ENCODE measurements around the gene FKBP1A. TPM values are rescaled to one million over a fixed set of nuclear protein-coding genes. Genes with fewer than 3 reads are reported as not detected.

The FKBP1A gene
- total RNA-seq, 1 donor from 2014 or later = 952 TPM

GRCh38 chr20:1368448-1369199 lies 24.2 kb downstream of the FKBP1A start:
- Mint-ChIP-seq H3K9me3 (ENCODE audit: unreplicated experiment) (no peaks in the 10 kb centered on the region), H3K4me3 (ENCODE audit: unreplicated experiment) (peak overlapping the region; percentile 66), H3K4me1 (ENCODE audit: unreplicated experiment) (peaks cover 53% of the 10 kb centered on the region), H3K27ac (ENCODE audit: unreplicated experiment) (peak overlapping the region; percentile 55), H3K27me3 (ENCODE audit: unreplicated experiment) (peaks cover under 1% of the 10 kb centered on the region), H3K36me3 (ENCODE audit: low read depth, unreplicated experiment) (peaks cover 60% of the 10 kb centered on the region)
- no peak for DNase-seq (ENCODE audit: low spot score)
- TF ChIP-seq CTCF (IDR thresholded peaks at IDR 0.05; ENCODE audit: unreplicated experiment) = no peak

- no peak for DNase-seq (ENCODE audit: low spot score)
- peak overlapping the region; percentile 52 for H3K4me3 Mint-ChIP-seq (ENCODE audit: unreplicated experiment)
- H3K9me3 Mint-ChIP-seq (ENCODE audit: unreplicated experiment) = no peaks in the 10 kb centered on the region
- TF ChIP-seq CTCF (IDR thresholded peaks at IDR 0.05; ENCODE audit: unreplicated experiment) = no peak
- H3K27ac Mint-ChIP-seq (ENCODE audit: unreplicated experiment) = peak overlapping the region; percentile 55
- H3K36me3 Mint-ChIP-seq (ENCODE audit: low read depth, unreplicated experiment) = peaks cover 62% of the 10 kb centered on the region
- H3K4me1 Mint-ChIP-seq (ENCODE audit: unreplicated experiment) = peaks cover 44% of the 10 kb centered on the region
- H3K27me3 Mint-ChIP-seq (ENCODE audit: unreplicated experiment) = peaks cover 2% of the 10 kb centered on the region
Measured at GRCh38 chr20:1367479-1367878, 25.4 kb downstream of the FKBP1A start.

DNA sequence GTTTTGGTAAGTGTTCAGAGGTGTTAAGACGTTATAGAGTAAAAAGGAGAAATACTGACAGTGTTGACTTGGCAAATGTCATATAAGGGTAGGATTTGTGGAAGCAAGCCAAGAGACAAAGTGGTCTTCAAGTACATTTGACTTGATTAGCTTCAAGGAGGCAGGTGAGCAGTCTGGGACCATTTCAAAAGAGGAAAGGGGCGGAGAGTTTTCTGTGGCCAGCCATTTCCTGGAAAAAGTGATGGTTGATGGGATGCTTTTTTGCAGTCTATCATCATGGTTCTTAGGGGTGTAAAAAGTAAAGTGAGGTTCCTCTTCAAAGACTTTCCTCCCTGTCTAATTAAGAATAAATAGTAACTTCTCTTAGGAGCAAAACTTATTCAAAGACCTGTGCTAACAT lies 28.7 kb downstream of the FKBP1A start:
- Mint-ChIP-seq H3K27ac (ENCODE audit: unreplicated experiment) (no peak overlapping the region), H3K9me3 (ENCODE audit: unreplicated experiment) (no peaks in the 10 kb centered on the region), H3K4me3 (ENCODE audit: unreplicated experiment) (no peak overlapping the region), H3K27me3 (ENCODE audit: unreplicated experiment) (peaks cover 2% of the 10 kb centered on the region), H3K36me3 (ENCODE audit: low read depth, unreplicated experiment) (peaks cover 48% of the 10 kb centered on the region), H3K4me1 (ENCODE audit: unreplicated experiment) (peaks cover 22% of the 10 kb centered on the region)
- TF ChIP-seq CTCF (IDR thresholded peaks at IDR 0.05; ENCODE audit: unreplicated experiment) = no peak
- no peak for DNase-seq (ENCODE audit: low spot score)

DNA sequence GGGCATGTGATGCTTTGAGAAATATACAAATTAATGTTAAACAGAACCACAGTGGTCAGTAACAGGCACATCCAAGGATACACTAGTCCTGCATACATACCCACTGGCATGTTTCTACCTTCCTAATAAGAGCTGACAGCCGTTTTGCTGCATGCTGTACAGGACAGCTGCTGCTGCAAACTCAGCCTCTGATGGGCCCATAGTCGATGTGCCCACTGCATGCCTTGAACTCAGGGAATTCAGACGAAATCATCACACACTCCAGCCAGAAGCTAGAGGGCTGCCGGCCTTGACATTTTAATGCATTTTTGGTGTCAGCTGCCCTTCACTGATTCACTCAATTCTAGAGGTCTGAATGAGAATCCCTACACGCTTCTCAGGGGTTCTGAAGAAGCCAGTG lies 29.3 kb downstream of the FKBP1A start:
- DNase-seq (ENCODE audit: low spot score) = no peak
- Mint-ChIP-seq H3K27ac (ENCODE audit: unreplicated experiment) (no peak overlapping the region), H3K4me3 (ENCODE audit: unreplicated experiment) (peak overlapping the region; percentile 2), H3K4me1 (ENCODE audit: unreplicated experiment) (peaks cover 22% of the 10 kb centered on the region), H3K9me3 (ENCODE audit: unreplicated experiment) (no peaks in the 10 kb centered on the region), H3K36me3 (ENCODE audit: low read depth, unreplicated experiment) (peaks cover 48% of the 10 kb centered on the region), H3K27me3 (ENCODE audit: unreplicated experiment) (peaks cover 2% of the 10 kb centered on the region)
- TF ChIP-seq CTCF (IDR thresholded peaks at IDR 0.05; ENCODE audit: unreplicated experiment) = no peak

- Mint-ChIP-seq H3K27me3 (ENCODE audit: unreplicated experiment) (peaks cover 2% of the 10 kb centered on the region), H3K36me3 (ENCODE audit: low read depth, unreplicated experiment) (peaks cover 45% of the 10 kb centered on the region), H3K4me1 (ENCODE audit: unreplicated experiment) (peaks cover 21% of the 10 kb centered on the region), H3K27ac (ENCODE audit: unreplicated experiment) (peak overlapping the region; percentile 46), H3K4me3 (ENCODE audit: unreplicated experiment) (no peak overlapping the region), H3K9me3 (ENCODE audit: unreplicated experiment) (no peaks in the 10 kb centered on the region)
- TF ChIP-seq CTCF (IDR thresholded peaks at IDR 0.05; ENCODE audit: unreplicated experiment) = no peak
- DNase-seq (ENCODE audit: low spot score) = no peak
Measured at GRCh38 chr20:1362484-1362883, 30.4 kb downstream of the FKBP1A start.
